ENCODE measurements around the gene SORCS1.

DNA sequence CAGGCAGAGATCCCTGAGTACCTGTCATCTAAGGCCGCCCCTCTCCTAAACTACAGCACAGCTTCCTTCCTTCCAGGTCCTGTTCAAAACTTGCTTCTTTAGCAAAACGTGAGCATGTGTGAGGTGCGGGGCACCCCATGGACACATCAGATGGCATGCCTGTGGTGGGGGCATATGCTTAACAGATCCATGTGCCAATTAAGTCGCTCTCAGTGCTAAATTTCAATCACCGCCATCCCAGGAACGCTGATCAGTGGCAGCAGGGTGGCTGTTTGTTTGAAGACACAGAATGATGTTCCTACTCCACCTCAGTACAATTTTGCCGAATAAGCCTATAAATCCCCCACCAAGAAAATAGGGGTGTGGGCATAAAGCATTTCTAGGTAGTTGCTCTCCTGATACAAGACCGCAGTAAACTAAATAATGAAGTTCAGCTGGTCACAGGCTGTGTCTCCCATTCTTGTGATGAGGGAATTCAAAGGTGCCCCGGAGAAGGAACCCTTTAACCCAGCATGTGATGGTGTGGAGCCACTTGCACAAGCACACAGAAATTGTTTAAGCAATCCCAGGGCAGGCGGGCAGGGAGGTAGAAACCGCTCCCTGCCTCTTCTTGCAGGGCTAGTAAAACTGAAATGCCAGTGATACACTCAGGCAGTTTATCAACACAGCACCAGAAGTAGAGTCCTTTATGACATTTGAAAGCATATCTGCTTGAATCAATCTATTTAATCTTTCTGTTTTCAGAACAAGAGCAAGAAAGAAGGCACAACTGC is 205.7 kb downstream of the SORCS1 start:
- TF ChIP-seq, protein P1, sequence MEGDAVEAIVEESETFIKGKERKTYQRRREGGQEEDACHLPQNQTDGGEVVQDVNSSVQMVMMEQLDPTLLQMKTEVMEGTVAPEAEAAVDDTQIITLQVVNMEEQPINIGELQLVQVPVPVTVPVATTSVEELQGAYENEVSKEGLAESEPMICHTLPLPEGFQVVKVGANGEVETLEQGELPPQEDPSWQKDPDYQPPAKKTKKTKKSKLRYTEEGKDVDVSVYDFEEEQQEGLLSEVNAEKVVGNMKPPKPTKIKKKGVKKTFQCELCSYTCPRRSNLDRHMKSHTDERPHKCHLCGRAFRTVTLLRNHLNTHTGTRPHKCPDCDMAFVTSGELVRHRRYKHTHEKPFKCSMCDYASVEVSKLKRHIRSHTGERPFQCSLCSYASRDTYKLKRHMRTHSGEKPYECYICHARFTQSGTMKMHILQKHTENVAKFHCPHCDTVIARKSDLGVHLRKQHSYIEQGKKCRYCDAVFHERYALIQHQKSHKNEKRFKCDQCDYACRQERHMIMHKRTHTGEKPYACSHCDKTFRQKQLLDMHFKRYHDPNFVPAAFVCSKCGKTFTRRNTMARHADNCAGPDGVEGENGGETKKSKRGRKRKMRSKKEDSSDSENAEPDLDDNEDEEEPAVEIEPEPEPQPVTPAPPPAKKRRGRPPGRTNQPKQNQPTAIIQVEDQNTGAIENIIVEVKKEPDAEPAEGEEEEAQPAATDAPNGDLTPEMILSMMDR (IDR thresholded peaks at IDR 0.05) = no peak
- TF ChIP-seq POLR2A (IDR thresholded peaks at IDR 0.05) (no peak), EP300 (IDR thresholded peaks at IDR 0.05; ENCODE audit: low read depth) (no peak), POLR2AphosphoS5 (IDR thresholded peaks at IDR 0.05) (no peak)
